HepG2 (cell line): ENCODE results near the gene IQCN. TPM values are rescaled to one million over a fixed set of nuclear protein-coding genes. Genes with fewer than 3 reads are reported as not detected.

Experiments used
- ATAC-seq: fragments of 200-7000 bp; cut with Tn5 transposase; 3 replicates; pipeline ENCODE4 v1.9.1; 2020; ENCODE audit warnings: mild to moderate bottlenecking, moderate library complexity
- BruUV-seq: library from RNA; stranded (reverse); fragments of 400-500 nt; replicated peaks from 2 replicates; lab custom pipeline; 2021; lab: Mats Ljungman, UMichigan
- CTCF ChIA-PET: fragments of 300-600 bp; formaldehyde crosslinking; extraction: SDS; loops from one replicate; lab custom pipeline; 2021; ENCODE audit warnings: low total read pairs, inconsistent platforms, low intra/inter-chr PET ratio; lab: Yijun Ruan, JAX
- POLR2A ChIA-PET: fragments of 350-600 bp; sonication (Branson Sonifier 250); formaldehyde crosslinking; loops from one replicate; lab custom pipeline; 2020; ENCODE audit warnings: antibody characterized with exemption, inconsistent platforms; lab: Yijun Ruan, JAX
- DNase-seq: peaks from one replicate; pipeline ENCODE4 v3.0.0-alpha.2; 2015; ENCODE audit warnings: low spot score
- FAIRE-seq: peaks from 3 replicates; lab custom pipeline; 2011; peaks lifted over from hg19 to GRCh38; lab: Jason Lieb, UNC
- H2AFZ ChIP-seq: one replicate; pipeline ENCODE4 v1.6.1; 2011; ENCODE audit warnings: low read length, inconsistent platforms
- H3K27ac ChIP-seq: fragments of 300-600 bp; 3 replicates; pipeline ENCODE4 v1.8.0; 2011; ENCODE audit warnings: mixed run types, mild to moderate bottlenecking, mixed read lengths, low read length, inconsistent platforms; ENCODE audit not compliant: insufficient read depth; ENCODE audit errors: extremely low read length
- H3K27me3 ChIP-seq, 2 experiments: fragments of 200-600 bp in 1 of 2; 2 replicates in 1 of 2; 3 replicates in 1 of 2; pipeline versions ENCODE4 v1.6.0 to v1.8.0; 2011; ENCODE audit warnings: low read length in 2 of 2, mild to moderate bottlenecking in 2 of 2, moderate library complexity in 2 of 2, inconsistent platforms in 1 of 2; ENCODE audit not compliant: insufficient read depth in 2 of 2, control insufficient read depth in 1 of 2
- H3K36me3 ChIP-seq, 2 experiments: fragments of 200-600 bp in 1 of 2; replicated peaks in 1 of 2; 2 replicates in 1 of 2; 3 replicates in 1 of 2; pipeline versions ENCODE4 v1.5.1 to v1.8.0; 2011; ENCODE audit warnings: low read length in 2 of 2, inconsistent platforms in 1 of 2; ENCODE audit not compliant: insufficient read depth in 2 of 2, control insufficient read depth in 1 of 2
- H3K4me1 ChIP-seq: 2 replicates; pipeline ENCODE4 v1.5.1; 2012; ENCODE audit warnings: low read length, inconsistent platforms; ENCODE audit not compliant: insufficient read depth
- H3K4me2 ChIP-seq: 2 replicates; pipeline ENCODE4 v1.6.0; 2011; ENCODE audit warnings: low read depth, low read length, inconsistent platforms
- H3K4me3 ChIP-seq, 3 experiments: fragments of 200-600 bp in 1 of 3; sonication (generic), shearing (Covaris generic) in 1 of 3; replicated peaks in 1 of 3; 2 replicates each; pipeline ENCODE4 v1.5.1; 2011 to 2016; ENCODE audit warnings: low read length in 3 of 3, inconsistent platforms in 2 of 3, low read depth in 2 of 3, mild to moderate bottlenecking in 2 of 3, control low read depth in 1 of 3, mixed read lengths in 1 of 3; ENCODE audit not compliant: insufficient read depth in 1 of 3
- H3K79me2 ChIP-seq: one replicate; pipeline ENCODE4 v1.6.1; 2011; ENCODE audit warnings: low read length, inconsistent platforms; ENCODE audit not compliant: insufficient read depth
- H3K9ac ChIP-seq: 2 replicates; pipeline ENCODE4 v1.6.0; 2011; ENCODE audit warnings: mild to moderate bottlenecking, low read depth, low read length, inconsistent platforms; ENCODE audit not compliant: insufficient read depth
- H3K9me3 ChIP-seq: 2 replicates; pipeline ENCODE4 v1.5.1; 2012; ENCODE audit warnings: mild to moderate bottlenecking, low read length
- H4K20me1 ChIP-seq: 2 replicates; pipeline ENCODE4 v1.6.0; 2011; ENCODE audit warnings: inconsistent platforms, mild to moderate bottlenecking, low read length, moderate library complexity; ENCODE audit not compliant: insufficient read depth
- ATF6 ChIP-seq: sonication (generic); formaldehyde crosslinking; conservative IDR thresholded peaks from 2 replicates; pipeline ENCODE4 v1.4.0; 2020; ENCODE audit warnings: missing genetic modification reagents
- KLF16 ChIP-seq, 2 experiments: sonication (generic) in 1 of 2; formaldehyde crosslinking in 1 of 2; IDR thresholded peaks; 2 replicates each; pipeline versions ENCODE4 v1.6.1 to v1.8.0; 2016 to 2023; ENCODE audit warnings: missing genetic modification reagents in 2 of 2, missing compliant biosample characterization in 1 of 2
- MAX ChIP-seq: IDR thresholded peaks from 2 replicates; pipeline ENCODE4 v1.6.1; 2012; ENCODE audit warnings: inconsistent platforms
- MIER3 ChIP-seq: IDR thresholded peaks from 2 replicates; pipeline ENCODE4 v1.6.1; 2016; ENCODE audit warnings: missing compliant biosample characterization, borderline replicate concordance
- MZF1 ChIP-seq: sonication (generic); formaldehyde crosslinking; IDR thresholded peaks from 2 replicates; pipeline ENCODE4 v1.8.1; 2023; ENCODE audit warnings: mild to moderate bottlenecking, missing genetic modification reagents, borderline replicate concordance
- NCOA5 ChIP-seq: sonication (generic); formaldehyde crosslinking; IDR thresholded peaks from 2 replicates; pipeline ENCODE4 v1.4.0; 2020; ENCODE audit warnings: missing genetic modification reagents
- SATB2 ChIP-seq: sonication (generic); formaldehyde crosslinking; IDR thresholded peaks from 2 replicates; pipeline ENCODE4 v1.5.0; 2020; ENCODE audit warnings: missing genetic modification reagents
- SMAD3 ChIP-seq: sonication (generic); formaldehyde crosslinking; IDR thresholded peaks from 2 replicates; pipeline ENCODE4 v1.4.0; 2020; ENCODE audit warnings: missing genetic modification reagents
- YY1 ChIP-seq: IDR thresholded peaks from 2 replicates; pipeline ENCODE4 v1.6.1; 2011; ENCODE audit warnings: low read length, low read depth, moderate library complexity, mild to moderate bottlenecking; ENCODE audit not compliant: insufficient read depth, insufficient replicate concordance
- ZFP37 ChIP-seq: sonication (generic); formaldehyde crosslinking; IDR thresholded peaks from 2 replicates; pipeline ENCODE4 v1.4.0; 2020; ENCODE audit warnings: missing genetic modification reagents, borderline replicate concordance
- ZNF207 ChIP-seq: fragments of 450-650 bp; IDR thresholded peaks from 2 replicates; pipeline ENCODE4 v1.6.1; 2016; ENCODE audit warnings: antibody characterized with exemption, borderline replicate concordance
- ZNF251 ChIP-seq: sonication (generic); formaldehyde crosslinking; IDR thresholded peaks from 2 replicates; pipeline ENCODE4 v1.9.0; 2021; ENCODE audit warnings: mild to moderate bottlenecking, missing genetic modification reagents
- ZNF367 ChIP-seq: sonication (generic); formaldehyde crosslinking; IDR thresholded peaks from 2 replicates; pipeline ENCODE4 v1.4.0; 2020; ENCODE audit warnings: missing genetic modification reagents, borderline replicate concordance
- ZNF746 ChIP-seq: sonication (generic); formaldehyde crosslinking; IDR thresholded peaks from 2 replicates; pipeline ENCODE4 v1.8.0; 2022; ENCODE audit warnings: mild to moderate bottlenecking, missing genetic modification reagents
- ZNF841 ChIP-seq: sonication (generic); formaldehyde crosslinking; IDR thresholded peaks from 2 replicates; pipeline ENCODE4 v1.8.1; 2023; ENCODE audit warnings: missing genetic modification reagents, borderline replicate concordance
- ZSCAN20 ChIP-seq: sonication (generic); formaldehyde crosslinking; IDR thresholded peaks from 2 replicates; pipeline ENCODE4 v1.4.0; 2020; ENCODE audit warnings: missing genetic modification reagents, mild to moderate bottlenecking, borderline replicate concordance
- ZSCAN22 ChIP-seq: sonication (generic); formaldehyde crosslinking; IDR thresholded peaks from 2 replicates; pipeline ENCODE4 v1.4.0; 2020; ENCODE audit warnings: mild to moderate bottlenecking, missing genetic modification reagents
- ZSCAN29 ChIP-seq: sonication (generic); formaldehyde crosslinking; conservative IDR thresholded peaks from 2 replicates; pipeline ENCODE4 v1.4.0; 2020; ENCODE audit warnings: mild to moderate bottlenecking, missing genetic modification reagents
- WGBS: methylation state at CpG from one replicate; pipeline ENCODE4 v1.1.6; 2017; ENCODE audit warnings: low lambda C conversion rate; 5-methylcytosine and 5-hydroxymethylcytosine counted together
- in situ Hi-C: cut with HindIII; loops from 2 replicates; pipeline ENCODE4 v1.10.0; 2017; ENCODE audit warnings: low pct_unique_long_range_greater_than_20kb; ENCODE audit not compliant: extremely low pct_ligation_motif_present
- intact Hi-C: fragments of 100-400 bp; cut with micrococcal nuclease; formaldehyde crosslinking; loops from one replicate; pipeline ENCODE4 v1.10.0; 2022; ENCODE audit not compliant: unreplicated experiment
- polyA plus RNA-seq, 8 experiments: library from polyadenylated mRNA; depleted of rRNA in 3 of 8; stranded (reverse) in 7 of 8; unstranded in 1 of 8; fragments of >200 nt; fragmentation: Illumina TruSeq in 4 of 8; extraction: Trizol in 4 of 8; gene quantifications; 2 replicates each; pipeline versions ENCODE4 v1.2.1 to v1.2.3, GENCODE V29; 2011 to 2016; ENCODE audit warnings: low read depth in 4 of 8, missing spikeins in 1 of 8, mixed read lengths in 1 of 8; ENCODE audit not compliant: insufficient read depth in 1 of 8
- total RNA-seq, 5 experiments: library from RNA; depleted of rRNA; stranded (reverse); fragments of >200 nt; fragmentation: Illumina TruSeq; extraction: Trizol; gene quantifications; 2 replicates each; pipeline ENCODE4 v1.2.3, GENCODE V29; 2016; ENCODE audit warnings: low read depth in 1 of 5
- TF ChIP-seq, protein P1 (sequence below): sonication (generic); formaldehyde crosslinking; IDR thresholded peaks from 2 replicates; pipeline ENCODE4 v1.5.1; 2020; ENCODE audit warnings: missing genetic modification reagents, mild to moderate bottlenecking, borderline replicate concordance
- TF ChIP-seq, protein P2 (sequence below): sonication (generic); formaldehyde crosslinking; IDR thresholded peaks from 2 replicates; pipeline ENCODE4 v1.5.1; 2020; ENCODE audit warnings: missing genetic modification reagents, mild to moderate bottlenecking, borderline replicate concordance

Gene IQCN
- total and polyA plus RNA-seq, 2 of the 13 experiments (the other 11 are each of a cell fraction or from before 2014, with no cell fraction given), result 0.04 to 0.18 TPM

DNA sequence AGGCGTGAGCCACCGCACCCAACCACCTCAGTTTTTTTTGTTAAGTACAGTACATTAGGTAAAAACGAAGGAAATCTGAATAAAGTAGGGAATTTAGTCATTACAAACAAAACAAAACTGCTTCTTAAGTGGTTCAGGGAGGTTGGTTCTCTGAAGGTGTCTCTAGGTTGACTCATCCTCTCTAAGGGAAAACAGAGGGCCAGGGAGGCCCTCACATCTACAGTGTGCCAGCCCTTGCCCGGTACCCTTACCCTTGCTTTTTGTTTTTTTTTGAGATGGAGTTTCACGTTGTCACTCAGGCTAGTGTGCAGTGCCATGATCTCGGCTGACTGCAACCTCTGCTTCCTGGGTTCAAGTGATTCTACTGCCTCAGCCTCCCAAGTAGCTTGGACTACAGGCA, 24.3 kb upstream of the IQCN start:
- no peaks in the 10 kb centered on the region for H3K36me3 ChIP-seq
- H4K20me1 ChIP-seq, result no peaks in the 10 kb centered on the region
- no peak for TF ChIP-seq ZNF746
- no peak for TF ChIP-seq ZSCAN29 (CRISPR knock-in tag)
- TF ChIP-seq MZF1 (CRISPR knock-in tag), result no peak
- TF ChIP-seq MAX, result no peak
- no peak for TF ChIP-seq ZNF367 (CRISPR knock-in tag)
- TF ChIP-seq ZFP37 (CRISPR knock-in tag), result no peak
- no peak for TF ChIP-seq YY1
- no peak for TF ChIP-seq ZSCAN22
- TF ChIP-seq, protein P1, sequence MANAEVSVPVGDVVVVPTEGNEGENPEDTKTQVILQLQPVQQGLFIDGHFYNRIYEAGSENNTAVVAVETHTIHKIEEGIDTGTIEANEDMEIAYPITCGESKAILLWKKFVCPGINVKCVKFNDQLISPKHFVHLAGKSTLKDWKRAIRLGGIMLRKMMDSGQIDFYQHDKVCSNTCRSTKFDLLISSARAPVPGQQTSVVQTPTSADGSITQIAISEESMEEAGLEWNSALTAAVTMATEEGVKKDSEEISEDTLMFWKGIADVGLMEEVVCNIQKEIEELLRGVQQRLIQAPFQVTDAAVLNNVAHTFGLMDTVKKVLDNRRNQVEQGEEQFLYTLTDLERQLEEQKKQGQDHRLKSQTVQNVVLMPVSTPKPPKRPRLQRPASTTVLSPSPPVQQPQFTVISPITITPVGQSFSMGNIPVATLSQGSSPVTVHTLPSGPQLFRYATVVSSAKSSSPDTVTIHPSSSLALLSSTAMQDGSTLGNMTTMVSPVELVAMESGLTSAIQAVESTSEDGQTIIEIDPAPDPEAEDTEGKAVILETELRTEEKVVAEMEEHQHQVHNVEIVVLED (CRISPR knock-in tag), result no peak
- TF ChIP-seq ZSCAN20 (CRISPR knock-in tag), result no peak
- no peak for TF ChIP-seq SATB2 (CRISPR knock-in tag)
- TF ChIP-seq, protein P2, sequence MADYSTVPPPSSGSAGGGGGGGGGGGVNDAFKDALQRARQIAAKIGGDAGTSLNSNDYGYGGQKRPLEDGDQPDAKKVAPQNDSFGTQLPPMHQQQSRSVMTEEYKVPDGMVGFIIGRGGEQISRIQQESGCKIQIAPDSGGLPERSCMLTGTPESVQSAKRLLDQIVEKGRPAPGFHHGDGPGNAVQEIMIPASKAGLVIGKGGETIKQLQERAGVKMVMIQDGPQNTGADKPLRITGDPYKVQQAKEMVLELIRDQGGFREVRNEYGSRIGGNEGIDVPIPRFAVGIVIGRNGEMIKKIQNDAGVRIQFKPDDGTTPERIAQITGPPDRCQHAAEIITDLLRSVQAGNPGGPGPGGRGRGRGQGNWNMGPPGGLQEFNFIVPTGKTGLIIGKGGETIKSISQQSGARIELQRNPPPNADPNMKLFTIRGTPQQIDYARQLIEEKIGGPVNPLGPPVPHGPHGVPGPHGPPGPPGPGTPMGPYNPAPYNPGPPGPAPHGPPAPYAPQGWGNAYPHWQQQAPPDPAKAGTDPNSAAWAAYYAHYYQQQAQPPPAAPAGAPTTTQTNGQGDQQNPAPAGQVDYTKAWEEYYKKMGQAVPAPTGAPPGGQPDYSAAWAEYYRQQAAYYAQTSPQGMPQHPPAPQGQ (CRISPR knock-in tag), result no peak
- TF ChIP-seq NCOA5 (CRISPR knock-in tag), result no peak
- no peak for TF ChIP-seq ATF6
- no peak for TF ChIP-seq ZNF207
- no peak for TF ChIP-seq MIER3
- TF ChIP-seq SMAD3 (CRISPR knock-in tag), result no peak
- TF ChIP-seq ZNF841 (CRISPR knock-in tag), result no peak
- TF ChIP-seq KLF16 (CRISPR knock-in tag; IDR thresholded peaks at IDR 0.05), result no peak
- no peak for TF ChIP-seq ZNF251
- no peak overlapping the region for H3K27ac ChIP-seq
- no peaks in the 10 kb centered on the region for H3K79me2 ChIP-seq
- no TSS peak for BruUV-seq
- ATAC-seq (no peak), DNase-seq (no peak), FAIRE-seq (no peak)
- peaks cover 51% of the 10 kb centered on the region for H3K4me1 ChIP-seq
- 51% methylated on average over 6 of the region's 6 CpGs for WGBS
- H2AFZ ChIP-seq, result no peak overlapping the region
- no peak overlapping the region for H3K4me3 ChIP-seq
- in situ Hi-C loops, result no loop called here
- ChIA-PET CTCF (no interaction called here), POLR2A (interaction anchor here (1.3 to 7.2 kb wide), 2 partner anchors 17 to 19 kb away, joined by 4 to 187 read pairs; partner anchors contain the start of gene JUND)
- no peak overlapping the region for H3K9ac ChIP-seq
- intact Hi-C loops, result no loop called here
- no peak overlapping the region for H3K4me2 ChIP-seq
- H3K27me3 ChIP-seq, result no peaks in the 10 kb centered on the region
- no peaks in the 10 kb centered on the region for H3K9me3 ChIP-seq
